HG03442 (cell line): Measurements from ENCODE around the gene ZBTB20.
A peak's percentile ranks its signal among the peaks of the same experiment; 100 is the strongest.

Source experiments
- ATAC-seq: cut with Tn5 transposase; IDR thresholded peaks from one replicate; pipeline ENCODE4 v1.9.1; 2021; ENCODE audit warnings: mild to moderate bottlenecking, moderate library complexity; ENCODE audit not compliant: unreplicated experiment

Gene ZBTB20

GRCh38 chr3:114453361-114453780 lies 693.7 kb downstream of the ZBTB20 start:
- ATAC-seq, result no peak

- no peak for ATAC-seq
Measured at GRCh38 chr3:114452937-114453336, 694.2 kb downstream of the ZBTB20 start.

- no peak for ATAC-seq
Measured at GRCh38 chr3:114452256-114452655, 694.8 kb downstream of the ZBTB20 start.

GRCh38 chr3:114451561-114452018 lies 695.5 kb downstream of the ZBTB20 start:
- no peak for ATAC-seq

GRCh38 chr3:114451051-114451451 lies 696.0 kb downstream of the ZBTB20 start:
- no peak for ATAC-seq

DNA sequence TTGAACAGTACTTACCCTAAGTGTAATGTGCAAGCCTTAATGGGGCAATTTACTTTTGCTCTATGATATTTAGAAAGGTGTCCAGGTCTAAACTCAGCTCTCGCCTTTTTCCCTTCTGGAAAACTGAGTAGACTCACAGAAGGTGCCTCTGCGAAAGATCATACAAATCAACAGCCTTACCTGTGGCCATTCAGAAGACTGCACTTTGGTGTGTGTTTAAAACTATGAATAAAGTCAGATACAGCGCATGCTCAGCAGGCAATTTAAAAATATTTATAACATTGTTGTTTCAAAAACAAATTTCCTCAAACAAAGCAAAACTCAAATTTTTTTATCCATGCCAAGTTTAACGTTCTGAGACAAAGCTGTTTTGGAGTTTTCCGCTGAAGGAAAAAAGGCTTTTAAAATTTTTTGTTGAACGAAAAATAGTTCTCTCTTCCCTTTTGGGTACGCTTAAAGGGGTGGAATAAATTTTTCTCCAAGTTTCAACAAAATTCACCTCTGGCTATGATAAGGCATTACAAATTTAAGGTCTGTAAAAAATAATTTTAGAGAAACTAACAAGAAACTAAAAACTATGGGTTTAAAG lies 697.0 kb downstream of the ZBTB20 start:
- peak; percentile 41 for ATAC-seq

- peak; percentile 37 for ATAC-seq
Measured at GRCh38 chr3:114449271-114450007, 697.6 kb downstream of the ZBTB20 start.

DNA sequence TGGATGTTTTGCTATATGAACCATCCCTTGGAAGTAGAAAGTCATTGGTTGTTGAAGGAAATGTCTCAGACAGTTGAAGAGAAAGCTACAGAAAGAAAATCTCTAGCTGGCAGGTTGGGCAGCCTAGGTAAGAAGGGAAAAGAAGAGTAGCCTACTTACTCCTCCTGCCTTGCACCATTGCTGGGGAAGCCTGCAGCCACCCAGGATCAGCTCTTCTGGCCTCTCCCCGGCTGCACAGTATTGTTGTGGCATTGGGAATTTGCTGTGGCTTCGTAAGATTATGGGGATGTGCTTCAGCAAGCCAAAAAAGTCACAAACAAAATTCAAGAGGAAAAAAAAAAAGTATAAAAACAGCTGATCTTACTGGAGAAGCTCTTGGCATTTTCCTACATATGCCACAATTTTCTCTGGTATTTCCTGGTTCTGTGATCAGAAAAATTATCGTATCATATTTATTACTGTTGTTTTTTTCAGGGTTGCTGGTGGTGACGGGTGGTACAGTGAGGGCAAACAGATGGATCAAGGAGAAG lies 699.1 kb downstream of the ZBTB20 start:
- no peak for ATAC-seq

GRCh38 chr3:114447545-114447944 lies 699.5 kb downstream of the ZBTB20 start:
- ATAC-seq, result peak; percentile 42

DNA sequence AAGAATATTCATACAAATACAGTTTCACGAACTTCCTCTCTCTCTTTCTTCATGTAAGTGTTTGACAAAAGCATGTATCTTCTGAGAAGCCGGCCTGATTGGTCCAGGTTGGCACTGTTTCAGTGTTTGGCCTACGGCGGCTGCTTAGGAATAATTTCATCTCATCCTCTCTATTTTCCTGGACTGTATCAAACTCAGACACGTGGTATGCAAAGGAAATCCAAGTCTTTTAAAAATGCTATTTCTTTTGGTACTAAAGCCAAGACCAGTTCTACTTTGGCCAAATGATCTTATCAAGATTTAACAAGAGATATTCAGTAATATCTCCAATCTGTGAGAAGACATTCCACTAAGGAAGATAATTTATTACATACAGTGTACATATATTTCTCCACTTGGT lies 700.5 kb downstream of the ZBTB20 start:
- no peak for ATAC-seq

DNA sequence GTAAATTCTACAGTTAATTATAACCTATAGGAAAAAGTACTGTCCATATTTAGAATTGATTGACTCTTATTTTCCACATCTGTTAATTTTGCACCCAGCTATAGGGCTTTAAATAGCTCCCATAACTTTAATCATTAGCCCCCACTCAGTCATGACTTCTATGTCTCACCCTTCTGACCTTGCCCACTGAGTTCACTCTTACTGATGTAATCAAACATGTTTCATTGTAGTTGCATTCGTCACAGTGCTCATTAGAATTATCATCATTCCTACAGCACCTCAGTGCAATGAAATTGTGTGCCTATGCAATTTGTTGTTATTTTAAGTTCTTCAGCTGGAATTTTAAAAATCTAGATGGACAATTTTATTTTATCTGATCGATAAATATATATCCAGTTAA lies 701.9 kb downstream of the ZBTB20 start:
- ATAC-seq, result no peak

DNA sequence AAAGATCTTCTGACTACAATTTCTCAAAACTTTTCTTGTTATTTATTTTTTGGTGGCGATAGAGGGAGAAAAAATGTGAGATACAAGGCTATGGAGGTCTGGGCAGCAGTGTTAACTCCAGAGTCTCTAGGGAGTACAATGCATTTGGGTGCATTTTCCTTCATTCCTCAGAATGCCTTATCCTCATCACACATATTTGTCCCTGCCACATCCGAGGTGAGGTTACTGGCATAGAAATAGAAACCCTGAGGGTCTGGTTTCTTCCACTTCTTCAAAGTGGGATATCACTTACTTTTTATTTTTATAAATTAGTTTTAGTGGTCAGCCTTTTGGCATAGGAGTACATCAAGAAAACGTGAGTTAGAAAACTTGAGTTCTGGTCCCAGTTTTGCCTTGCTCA lies 702.9 kb downstream of the ZBTB20 start:
- no peak for ATAC-seq

DNA sequence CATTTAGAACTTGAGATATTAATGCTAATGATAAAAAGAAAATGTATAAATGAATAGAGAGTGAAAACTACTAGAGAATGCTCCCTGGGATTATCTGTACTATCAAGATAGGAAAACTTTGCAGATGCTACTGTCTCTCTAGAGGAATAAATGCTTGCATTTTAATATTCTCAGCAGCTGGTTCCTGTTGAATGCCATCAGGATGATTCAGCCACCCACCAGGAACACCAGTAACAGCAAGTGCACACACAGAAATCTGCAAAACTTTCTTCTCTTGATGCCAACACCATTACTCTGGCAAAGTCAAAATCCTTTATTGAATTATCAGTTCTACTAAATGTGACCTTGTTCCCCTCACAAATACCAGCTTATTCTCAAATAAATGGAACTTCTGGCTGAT lies 704.8 kb downstream of the ZBTB20 start:
- no peak for ATAC-seq

DNA sequence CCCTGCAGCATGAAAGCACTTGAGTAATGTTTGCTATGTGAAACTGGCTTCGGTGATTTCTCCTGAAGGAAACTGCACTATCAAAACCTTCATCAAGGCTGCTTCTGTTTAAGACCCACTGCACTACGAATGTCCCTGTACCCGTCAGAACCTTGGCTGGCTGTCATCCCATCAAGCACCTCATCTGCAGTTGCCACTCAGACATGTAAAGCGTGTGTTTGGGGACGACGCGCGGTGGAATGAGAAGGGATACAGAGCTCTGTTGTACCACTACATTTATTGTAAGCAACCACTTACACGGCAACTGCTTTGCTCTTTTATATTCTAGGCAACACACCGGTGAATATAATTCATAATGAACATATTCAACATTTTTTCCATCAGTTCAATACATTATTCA lies 705.7 kb downstream of the ZBTB20 start:
- no peak for ATAC-seq

DNA sequence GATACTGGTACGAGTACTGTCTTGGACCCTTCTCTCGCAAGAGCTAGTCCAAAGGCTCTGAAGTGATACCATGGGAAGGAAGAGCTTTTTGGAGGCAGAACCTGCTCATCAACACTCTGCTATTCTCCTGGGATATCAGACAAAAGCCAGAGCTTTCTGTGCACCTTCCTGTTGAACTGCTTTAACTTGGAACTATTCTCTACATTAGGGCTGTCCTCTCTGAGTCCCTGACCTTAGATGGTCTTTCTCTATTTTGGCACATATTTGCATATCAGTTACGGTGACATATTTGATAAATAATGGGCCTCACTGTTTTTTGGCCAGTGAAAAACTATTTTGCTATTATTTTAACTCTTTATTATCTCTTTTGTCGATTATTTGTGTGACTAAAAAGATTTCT lies 706.4 kb downstream of the ZBTB20 start:
- no peak for ATAC-seq

DNA sequence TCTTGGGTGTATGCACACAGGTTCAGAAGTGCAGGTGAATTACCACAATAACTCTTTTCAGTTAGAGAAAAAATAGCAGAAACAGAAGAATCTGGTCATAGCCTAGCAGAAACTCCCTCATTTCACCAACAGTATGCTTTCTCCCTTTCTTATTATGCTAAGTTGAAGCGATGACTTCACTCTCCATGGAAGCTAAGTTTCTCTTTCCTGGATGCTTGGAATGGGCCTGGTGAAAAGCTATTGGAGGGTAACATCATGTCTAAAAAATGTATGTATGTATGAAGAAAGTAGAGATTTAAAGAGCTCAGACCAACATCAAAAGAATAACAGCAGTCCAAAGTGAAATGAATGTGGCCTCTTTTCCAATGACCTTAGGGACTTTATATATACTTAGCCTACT lies 707.8 kb downstream of the ZBTB20 start:
- ATAC-seq, result no peak

- no peak for ATAC-seq
Measured at GRCh38 chr3:114437897-114438296, 709.2 kb downstream of the ZBTB20 start.

GRCh38 chr3:114436182-114436581 lies 710.9 kb downstream of the ZBTB20 start:
- ATAC-seq, result peak; percentile 48

- no peak for ATAC-seq
Measured at GRCh38 chr3:114435386-114436115, 711.5 kb downstream of the ZBTB20 start.

GRCh38 chr3:114432310-114432709 lies 714.8 kb downstream of the ZBTB20 start:
- no peak for ATAC-seq

GRCh38 chr3:114428044-114428595 lies 719.0 kb downstream of the ZBTB20 start:
- peak; percentile 95 for ATAC-seq
